Medulla oblongata (tissue), 1 donor: ENCODE measurements around the gene CDKN1C.
A peak's percentile ranks its signal among the peaks of the same experiment; 100 is the strongest.

Experiments
- DNase-seq: peaks from one replicate; pipeline ENCODE4 v3.0.0-alpha.2; 2015; ENCODE audit errors: extremely low spot score

CDKN1C gene

GRCh38 chr11:2847561-2847960 is 38.0 kb downstream of the CDKN1C start:
- DNase-seq: no peak

DNA sequence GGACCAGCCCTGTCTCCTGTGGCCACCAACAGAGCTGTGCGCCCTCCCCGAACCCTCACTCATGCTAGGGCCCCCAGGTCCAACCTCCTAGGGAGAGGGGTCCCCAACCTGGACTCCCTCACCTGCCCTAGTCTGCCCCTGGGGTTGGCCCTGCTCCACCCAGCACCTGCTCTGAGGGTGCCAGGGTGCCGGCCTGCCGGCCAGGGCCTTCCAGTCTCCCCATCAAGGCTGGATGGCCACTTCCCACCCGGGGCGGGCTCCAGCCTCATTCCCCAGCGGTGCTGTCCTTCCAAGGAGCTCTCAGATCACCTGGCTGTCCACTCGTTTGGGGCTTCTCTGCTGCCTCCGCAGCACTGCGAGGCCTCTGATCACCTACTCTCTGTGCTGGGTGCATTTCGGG is 39.1 kb downstream of the CDKN1C start:
- DNase-seq: no peak

DNA sequence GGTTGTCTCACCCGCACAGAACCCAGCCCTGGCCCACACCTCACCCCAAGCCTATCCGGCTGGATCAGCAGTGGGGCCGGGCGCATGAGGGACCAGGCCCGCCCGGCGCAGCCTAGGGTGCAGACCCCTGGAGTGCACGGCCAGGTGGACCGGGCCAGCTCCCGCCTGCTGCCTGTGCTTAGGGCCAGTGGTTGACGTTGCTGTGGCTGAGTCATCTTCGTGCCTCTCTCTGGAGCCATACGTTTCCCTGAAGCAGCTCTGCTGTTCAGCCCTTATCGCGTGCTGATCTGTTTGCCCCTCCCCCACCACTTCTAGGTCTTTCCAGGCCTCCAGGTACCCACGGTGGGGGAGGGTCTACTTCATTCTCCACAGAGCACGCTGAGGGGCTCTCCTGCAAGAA is 39.5 kb downstream of the CDKN1C start:
- no peak for DNase-seq

GRCh38 chr11:2844996-2845395 is 40.6 kb downstream of the CDKN1C start:
- DNase-seq: no peak

DNA sequence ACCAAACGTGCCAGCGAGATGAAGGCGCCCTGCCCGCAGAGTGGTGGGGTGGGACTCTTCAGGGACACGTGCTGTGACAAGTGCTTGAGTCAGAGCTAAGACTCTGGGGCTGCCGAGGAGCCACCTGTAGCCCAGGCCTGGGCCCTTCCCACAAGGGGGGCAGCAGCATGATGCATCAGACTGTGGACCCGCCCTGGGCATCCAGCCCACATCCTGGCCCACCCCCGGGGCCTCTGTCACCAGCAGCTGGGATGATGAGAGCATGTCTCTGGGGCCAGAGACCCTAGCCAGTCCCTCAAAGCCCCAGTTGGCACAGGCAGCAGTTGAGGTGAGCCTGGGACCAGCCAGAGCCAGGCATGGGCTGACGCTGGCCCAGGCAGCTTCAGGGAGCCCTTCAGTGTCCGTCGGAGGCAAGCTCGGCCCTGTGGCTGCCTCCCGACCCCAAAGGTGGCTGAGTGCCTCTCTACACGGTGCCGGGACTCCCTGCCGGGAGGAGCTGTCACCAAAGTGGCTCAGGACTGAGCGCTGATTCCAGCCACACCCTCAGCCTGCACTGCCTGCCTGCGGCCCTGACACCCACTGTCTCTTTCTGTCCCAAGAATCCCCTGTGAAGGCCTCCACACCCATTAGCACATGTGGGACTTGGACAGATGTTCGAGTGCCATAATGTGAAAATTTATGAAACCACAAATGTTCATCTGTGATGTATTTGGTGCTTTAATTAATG is 41.3 kb downstream of the CDKN1C start:
- no peak for DNase-seq

- no peak for DNase-seq
Measured at GRCh38 chr11:2843551-2843950, 42.0 kb downstream of the CDKN1C start.

DNA sequence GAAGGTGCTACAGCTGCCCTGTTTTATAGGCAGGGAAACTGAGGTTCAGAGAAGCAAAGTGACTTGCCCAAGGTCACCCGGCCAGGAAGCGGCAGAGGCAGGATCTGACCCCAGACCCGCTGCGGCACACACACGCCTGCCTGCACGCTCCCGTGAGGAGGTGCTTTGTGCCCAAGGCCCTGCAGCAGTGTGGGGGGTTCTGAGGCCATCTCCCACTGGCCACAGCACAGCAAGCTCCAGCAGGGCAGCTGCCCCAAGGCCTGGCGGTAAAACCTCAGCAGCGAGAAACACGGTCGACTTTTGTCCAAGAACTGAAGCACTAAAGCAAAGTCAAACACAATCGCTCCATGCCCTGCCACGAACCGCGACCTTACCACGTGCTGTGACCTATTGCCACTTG is 42.7 kb downstream of the CDKN1C start:
- no peak for DNase-seq

- no peak for DNase-seq
Measured at GRCh38 chr11:2841411-2842190, 44.0 kb downstream of the CDKN1C start.

DNA sequence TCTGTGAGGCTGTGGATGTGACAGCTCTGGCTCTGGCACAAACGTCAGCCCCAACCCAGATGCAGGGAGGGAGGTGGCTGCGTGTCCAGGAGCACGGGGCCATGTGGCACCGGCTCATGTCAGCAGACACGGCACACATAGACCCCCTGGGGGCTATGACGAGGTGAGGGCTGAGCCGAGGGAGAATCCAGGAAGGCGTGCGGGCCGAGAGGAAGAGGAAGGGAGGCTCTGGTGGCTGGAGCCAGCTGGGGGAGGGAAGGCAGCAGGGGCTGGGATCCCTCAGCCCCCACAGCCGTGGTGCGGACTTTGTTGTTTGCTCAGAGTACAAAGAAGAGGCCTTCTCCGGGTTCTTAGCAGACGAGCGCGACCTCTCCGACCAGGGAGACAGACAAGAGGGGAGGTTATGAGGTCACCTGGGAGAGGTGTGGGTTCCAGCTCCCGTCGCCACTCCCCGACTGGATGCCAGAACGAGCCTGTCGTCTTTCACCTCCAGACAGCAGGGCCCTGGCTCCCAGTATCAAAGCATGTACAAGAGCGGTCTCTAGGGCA is 46.1 kb downstream of the CDKN1C start:
- no peak for DNase-seq

DNA sequence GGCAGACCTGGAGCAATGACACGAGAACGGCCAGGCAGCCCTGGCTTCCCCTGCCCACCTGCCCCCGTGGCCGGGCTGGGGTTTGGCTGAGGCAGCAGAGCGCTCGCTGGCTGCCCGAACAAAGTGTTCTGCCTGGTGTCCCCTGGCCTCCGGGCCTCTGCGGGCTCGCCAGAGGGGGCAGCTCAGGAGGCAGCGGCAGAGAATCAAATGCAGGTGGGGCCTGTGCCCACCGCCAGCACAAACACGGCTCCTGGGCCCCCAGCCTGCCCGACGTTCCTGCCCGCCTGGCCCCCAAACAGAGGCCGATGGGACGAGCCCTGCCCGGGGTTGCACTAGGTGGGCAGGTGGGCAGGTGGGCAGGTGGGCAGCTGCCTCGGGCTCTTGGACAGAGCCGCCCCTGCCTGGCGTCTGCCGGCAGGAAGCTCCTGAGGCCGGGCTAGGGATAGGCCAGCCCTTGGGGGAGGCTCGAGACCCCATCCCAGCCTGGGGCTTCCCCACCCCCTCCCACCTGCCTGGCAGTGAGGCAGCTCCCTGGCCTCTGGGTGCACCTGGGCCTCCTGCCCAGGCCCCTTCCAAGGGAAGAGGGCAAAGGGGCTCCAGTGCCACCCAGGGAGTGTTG is 46.8 kb downstream of the CDKN1C start:
- DNase-seq: no peak

DNA sequence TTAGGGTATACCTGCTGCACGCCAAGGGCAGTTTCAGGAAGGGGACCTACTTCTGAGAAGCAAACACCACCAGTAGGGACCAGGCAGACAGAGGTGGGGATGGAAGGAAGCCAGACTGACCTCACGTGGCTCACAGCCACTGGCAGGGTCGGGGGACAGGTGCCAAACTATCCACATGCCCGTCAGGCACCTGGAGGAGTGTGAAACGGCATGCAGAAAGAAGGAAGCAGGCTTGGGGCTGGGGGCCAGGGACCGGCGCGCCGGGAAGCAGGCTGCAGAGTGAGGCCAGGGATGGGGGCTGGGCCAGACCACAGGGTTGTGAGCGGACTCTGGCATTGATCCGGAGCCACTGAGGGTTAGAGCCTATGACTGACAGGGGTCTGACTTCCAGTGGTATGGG is 47.5 kb downstream of the CDKN1C start:
- DNase-seq: no peak

GRCh38 chr11:2837651-2838050 is 47.9 kb downstream of the CDKN1C start:
- no peak for DNase-seq

GRCh38 chr11:2837096-2837601 is 48.4 kb downstream of the CDKN1C start:
- DNase-seq: peak; percentile 11

GRCh38 chr11:2836315-2837095 is 49.1 kb downstream of the CDKN1C start:
- DNase-seq: no peak

DNA sequence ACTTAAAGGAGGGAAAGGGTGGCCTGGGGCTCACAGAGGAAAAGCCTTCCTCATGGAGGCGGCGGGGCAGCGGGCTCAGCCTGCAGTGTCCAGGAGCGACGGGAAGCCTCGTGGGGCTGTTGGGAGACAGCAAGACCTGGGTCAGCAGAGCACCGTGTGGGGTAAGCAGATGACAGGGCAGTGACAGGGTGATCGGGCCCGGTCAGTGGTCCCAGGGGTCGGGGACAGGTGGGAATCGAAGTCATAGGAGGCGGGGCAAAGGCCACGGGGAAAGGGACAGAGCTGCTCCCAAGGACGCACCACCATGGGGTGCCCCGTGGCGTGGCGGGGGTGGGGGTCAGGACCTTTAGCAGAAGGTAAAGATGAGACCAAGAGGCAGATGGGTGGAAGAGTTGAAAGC is 49.8 kb downstream of the CDKN1C start:
- DNase-seq: no peak

DNA sequence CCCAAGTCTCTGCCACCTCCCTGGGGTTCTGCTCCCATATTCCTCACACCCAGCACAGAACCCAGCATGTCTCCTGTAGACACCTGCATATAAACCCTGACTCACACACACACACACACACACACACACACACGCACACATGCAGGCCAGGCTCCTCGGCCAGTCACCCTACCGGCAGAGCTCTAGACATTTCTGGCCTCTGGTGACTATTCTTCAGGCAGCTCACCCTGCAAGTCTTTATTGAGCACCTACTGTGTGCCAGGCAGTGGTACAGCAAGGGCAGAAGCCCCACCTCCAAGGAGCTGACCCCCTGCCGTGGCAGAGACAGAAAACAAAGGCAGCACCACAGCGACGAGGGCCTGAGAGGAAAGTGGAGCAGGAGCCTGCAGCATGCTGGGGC is 50.3 kb downstream of the CDKN1C start:
- no peak for DNase-seq

GRCh38 chr11:2834503-2835273 is 50.9 kb downstream of the CDKN1C start:
- DNase-seq: no peak

GRCh38 chr11:2833716-2834502 is 51.7 kb downstream of the CDKN1C start:
- no peak for DNase-seq
